Right atrium auricular region (tissue), 2 donors: ENCODE measurements around the gene SMAD6. TPM values are rescaled to one million over a fixed set of nuclear protein-coding genes. Genes with fewer than 3 reads are reported as not detected.

ENCODE experiments used
- DNase-seq: peaks from one replicate; pipeline ENCODE4 v3.0.0-alpha.2; 2019; ENCODE audit warnings: low spot score
- H3K27ac ChIP-seq, 2 donors: fragments of 200-600 bp; sonication (generic); 1 replicate in 1 of 2; 2 replicates in 1 of 2; pipeline ENCODE4 v1.5.1; 2016 to 2019
- H3K27me3 ChIP-seq, 2 donors: fragments of 200-600 bp; sonication (generic); one replicate each; pipeline versions ENCODE4 v1.5.1 to v1.6.0; 2017 to 2019
- H3K36me3 ChIP-seq: fragments of 200-600 bp; sonication (generic); one replicate; pipeline ENCODE4 v1.5.1; 2016
- H3K4me1 ChIP-seq, 2 donors: fragments of 200-600 bp; sonication (generic); one replicate each; pipeline versions ENCODE4 v1.5.1 to v1.6.0; 2017 to 2019
- H3K4me3 ChIP-seq, 2 donors: fragments of 200-600 bp; sonication (generic); 1 replicate in 1 of 2; 2 replicates in 1 of 2; pipeline ENCODE4 v1.5.1; 2017 to 2019; ENCODE audit warnings: mild to moderate bottlenecking in 1 of 2, moderate library complexity in 1 of 2
- H3K9me3 ChIP-seq, 2 donors: fragments of 200-600 bp; sonication (generic); one replicate each; pipeline ENCODE4 v1.5.1; 2019
- CTCF ChIP-seq, 2 donors: fragments of 200-600 bp; sonication (generic); IDR thresholded peaks; one replicate each; pipeline ENCODE4 v1.5.1; 2019; ENCODE audit warnings: antibody characterized with exemption in 2 of 2
- total RNA-seq, 2 donors: library from RNA; depleted of rRNA; stranded (reverse); fragments of >200 nt; gene quantifications; one replicate each; pipeline ENCODE4 v1.1.0, GENCODE V29; 2016

SMAD6 gene
- total RNA-seq, 2 donors from 2014 or later, result 20.8 to 104 TPM

GRCh38 chr15:66809664-66810063, 107.6 kb downstream of the SMAD6 start:
- Histone ChIP-seq H3K27ac (no peak overlapping the region), H3K36me3 (no peaks in the 10 kb centered on the region), H3K27me3 (no peaks in the 10 kb centered on the region), H3K4me1 (no peaks in the 10 kb centered on the region), H3K9me3 (peaks cover 0 to 9% of the 10 kb centered on the region in 2 donors), H3K4me3 (no peak overlapping the region)
- no peak for TF ChIP-seq CTCF (IDR thresholded peaks at IDR 0.05)
- DNase-seq, result no peak

GRCh38 chr15:66815318-66815717, 113.3 kb downstream of the SMAD6 start:
- Histone ChIP-seq H3K36me3 (no peaks in the 10 kb centered on the region), H3K9me3 (peaks cover 0 to 9% of the 10 kb centered on the region in 2 donors), H3K4me3 (no peak overlapping the region), H3K27me3 (no peaks in the 10 kb centered on the region), H3K4me1 (no peaks in the 10 kb centered on the region), H3K27ac (no peak overlapping the region)
- TF ChIP-seq CTCF (IDR thresholded peaks at IDR 0.05), result no peak
- DNase-seq, result no peak

- H3K4me3 ChIP-seq, result no peak overlapping the region
- TF ChIP-seq CTCF (IDR thresholded peaks at IDR 0.05), result no peak
- no peaks in the 10 kb centered on the region for H3K27me3 ChIP-seq
- H3K4me1 ChIP-seq, result no peaks in the 10 kb centered on the region
- H3K27ac ChIP-seq, result no peak overlapping the region
- no peaks in the 10 kb centered on the region for H3K36me3 ChIP-seq
- H3K9me3 ChIP-seq, result peaks cover 0 to 9% of the 10 kb centered on the region in 2 donors
- no peak for DNase-seq
Observed at GRCh38 chr15:66816201-66816600, 114.2 kb downstream of the SMAD6 start.

DNA sequence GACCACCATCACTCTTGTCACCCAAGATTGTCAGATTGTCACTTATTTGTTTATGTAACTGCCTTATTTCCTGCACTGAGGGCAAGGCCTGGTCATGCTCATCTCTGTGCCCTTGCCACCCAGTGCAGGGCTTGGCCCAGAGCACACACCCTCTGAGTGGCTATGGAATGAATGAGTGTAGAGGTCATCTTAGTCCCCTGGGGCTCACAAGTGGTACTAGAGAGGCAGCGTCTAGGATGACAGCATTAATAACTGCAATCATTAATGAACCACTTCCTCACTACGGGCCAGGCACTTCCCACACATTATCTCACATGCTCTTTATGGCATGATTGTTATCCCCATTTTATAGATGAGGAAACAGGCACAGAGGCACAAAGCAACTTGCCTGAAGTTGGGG, 117.0 kb downstream of the SMAD6 start:
- TF ChIP-seq CTCF (IDR thresholded peaks at IDR 0.05), result no peak
- Histone ChIP-seq H3K27ac (no peak overlapping the region), H3K36me3 (no peaks in the 10 kb centered on the region), H3K4me3 (no peak overlapping the region), H3K27me3 (no peaks in the 10 kb centered on the region), H3K9me3 (peaks cover 0 to 3% of the 10 kb centered on the region in 2 donors), H3K4me1 (no peaks in the 10 kb centered on the region)
- no peak for DNase-seq

DNA sequence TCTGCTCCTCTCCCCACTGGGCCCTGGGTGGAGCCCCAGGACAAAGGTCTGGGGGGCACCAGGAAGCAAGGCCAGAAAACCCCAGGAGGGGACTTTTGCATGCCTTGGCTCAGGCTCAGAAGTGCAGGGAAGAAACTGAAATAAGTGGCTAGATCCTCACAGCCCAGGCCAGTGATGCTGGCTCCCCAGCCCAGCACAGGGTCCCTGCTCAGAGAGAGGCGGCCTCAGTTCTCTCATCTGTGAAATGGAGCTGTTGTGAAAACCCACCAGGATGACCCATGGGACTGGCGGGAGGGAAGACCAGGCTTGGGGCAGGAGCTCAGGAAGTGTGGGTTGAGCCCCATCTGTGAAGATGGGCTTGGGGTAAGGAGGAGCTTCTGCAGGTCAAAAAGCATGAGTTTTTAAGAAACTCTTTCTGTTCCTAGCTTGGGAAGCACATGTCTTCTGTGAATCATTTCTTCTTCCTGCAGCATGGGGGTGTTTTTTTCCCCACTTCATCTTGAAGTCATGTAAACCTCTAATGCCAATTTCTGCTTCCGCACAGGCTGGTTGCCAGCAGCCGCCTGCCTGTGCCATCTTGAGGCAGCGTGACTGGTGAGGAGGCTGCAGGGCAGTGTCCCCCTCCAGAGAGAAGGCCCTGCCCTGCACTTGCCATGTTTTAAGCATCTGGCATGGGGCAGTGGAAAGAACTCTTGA, 118.6 kb downstream of the SMAD6 start:
- Histone ChIP-seq H3K9me3 (no peaks in the 10 kb centered on the region), H3K36me3 (no peaks in the 10 kb centered on the region), H3K4me3 (no peak overlapping the region), H3K4me1 (no peaks in the 10 kb centered on the region), H3K27ac (no peak overlapping the region), H3K27me3 (no peaks in the 10 kb centered on the region)
- DNase-seq, result no peak
- TF ChIP-seq CTCF (IDR thresholded peaks at IDR 0.05), result no peak

DNA sequence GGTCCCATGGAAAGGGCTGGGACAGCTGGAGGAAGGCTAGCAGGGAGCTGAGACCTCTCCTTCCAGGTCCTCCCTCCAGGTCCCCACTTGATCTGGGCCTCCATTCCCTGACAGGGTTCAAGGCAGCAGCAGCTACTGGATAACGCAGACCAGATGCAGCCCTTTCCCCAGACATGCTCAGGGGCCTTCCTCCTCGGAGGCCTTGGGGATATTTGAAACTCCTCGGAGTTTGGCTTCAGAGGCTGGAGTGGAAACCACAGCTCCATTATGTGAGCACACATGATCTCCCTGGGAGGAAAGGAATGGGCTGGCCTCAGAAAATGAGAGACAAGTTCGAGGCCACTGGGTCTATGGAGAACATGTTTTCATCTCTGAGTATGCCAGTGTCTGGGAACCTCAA, 119.3 kb downstream of the SMAD6 start:
- Histone ChIP-seq H3K4me1 (no peaks in the 10 kb centered on the region), H3K36me3 (no peaks in the 10 kb centered on the region), H3K27ac (no peak overlapping the region), H3K9me3 (no peaks in the 10 kb centered on the region), H3K27me3 (no peaks in the 10 kb centered on the region), H3K4me3 (no peak overlapping the region)
- DNase-seq, result no peak
- no peak for TF ChIP-seq CTCF (IDR thresholded peaks at IDR 0.05)
